CD1c-positive myeloid dendritic cell (primary cell): Measurements from ENCODE around the gene MRPL22.
"Not testable (repeated sequence)": the region's sequence is repeated elsewhere in the genome, so short reads cannot be mapped to it uniquely, and the experiment has no call there.

Source experiments
- DNase-seq: peaks from one replicate; pipeline ENCODE4 v3.0.0-alpha.2; 2016; ENCODE audit errors: extremely low spot score

MRPL22 gene

GRCh38 chr5:154995679-154996078 is 54.8 kb downstream of the MRPL22 start:
- DNase-seq: no peak

- no peak for DNase-seq
These were observed 56.9 kb downstream of the MRPL22 start for GRCh38 chr5:154997746-154998145.

GRCh38 chr5:154999865-155000264 is 59.0 kb downstream of the MRPL22 start:
- no peak for DNase-seq

- no peak for DNase-seq
These were observed 60.6 kb downstream of the MRPL22 start for GRCh38 chr5:155001523-155001922.

GRCh38 chr5:155002722-155003121 is 61.8 kb downstream of the MRPL22 start:
- not testable (repeated sequence) for DNase-seq

GRCh38 chr5:155004138-155004744 is 63.4 kb downstream of the MRPL22 start:
- peak; percentile 24 for DNase-seq

GRCh38 chr5:155006265-155006664 is 65.4 kb downstream of the MRPL22 start:
- not testable (repeated sequence) for DNase-seq

GRCh38 chr5:155008669-155009068 is 67.8 kb downstream of the MRPL22 start:
- no peak for DNase-seq

- DNase-seq: no peak
These were observed 70.0 kb downstream of the MRPL22 start for GRCh38 chr5:155010881-155011280.

- no peak for DNase-seq
These were observed 72.7 kb downstream of the MRPL22 start, which contains the start of gene KIF4B for GRCh38 chr5:155013526-155013925. KIF4B (plus strand) TSS chr5:155013755; CDS start chr5:155013860, 105 bp downstream.

GRCh38 chr5:155015239-155015638 is 74.4 kb downstream of the MRPL22 start:
- DNase-seq: no peak

- no peak for DNase-seq
These were observed 76.7 kb downstream of the MRPL22 start for GRCh38 chr5:155017610-155018009.
